Loucy (cell line): ENCODE measurements around the gene USP53.

Experiments used
- CTCF ChIP-seq: fragments of 200-600 bp; sonication (generic); conservative IDR thresholded peaks from 2 replicates; pipeline ENCODE4 v1.5.1; 2014; ENCODE audit warnings: mild to moderate bottlenecking, antibody characterized with exemption, low read length
- EZH2phosphoT487 ChIP-seq: fragments of 200-600 bp; IDR thresholded peaks from 2 replicates; pipeline ENCODE4 v1.6.1; 2018; ENCODE audit warnings: antibody characterized with exemption, mild to moderate bottlenecking, moderate library complexity, borderline replicate concordance

DNA sequence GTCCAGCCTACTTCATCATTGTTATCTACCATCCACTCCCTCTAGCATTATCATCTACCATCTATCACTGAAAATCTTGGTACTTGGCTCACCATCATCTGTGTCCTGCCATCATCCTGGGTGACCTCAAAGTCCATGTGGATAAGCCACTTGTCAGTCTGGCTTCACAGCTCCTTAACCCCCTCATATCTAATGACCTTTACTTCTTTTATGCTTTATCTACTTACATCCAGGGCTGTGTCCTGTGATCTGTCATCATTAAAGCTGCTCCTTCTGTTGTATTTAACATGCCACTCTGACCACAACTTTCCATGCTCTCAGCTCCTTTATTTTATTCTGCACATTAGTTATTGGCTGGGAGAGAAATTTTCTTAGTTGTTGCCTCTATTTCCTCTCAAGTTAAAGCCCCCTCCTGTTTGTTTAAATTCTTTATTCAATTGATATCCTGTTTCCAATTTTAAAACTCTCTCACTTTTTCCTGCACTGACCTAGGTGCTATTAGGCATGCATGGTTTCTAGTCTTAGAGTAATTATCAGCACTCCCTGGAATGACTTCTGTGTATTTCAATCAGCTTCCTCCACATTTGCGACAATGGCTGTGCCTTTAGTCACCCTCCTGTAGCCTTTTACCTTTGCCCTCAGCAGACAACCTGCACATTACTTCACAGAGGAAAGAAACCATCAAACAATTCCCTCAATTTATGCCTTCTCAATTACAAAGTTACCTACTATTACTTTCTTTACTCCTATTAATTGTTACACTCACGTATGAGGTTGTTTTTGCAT is 117.5 kb downstream of the USP53 start:
- TF ChIP-seq CTCF (no peak), EZH2phosphoT487 (no peak)
